ENCODE measurements around the gene PEG3.

Gene PEG3

GRCh38 chr19:56840451-56841192 lies at the start of gene PEG3, which contains the start of gene ZIM2:
Gene PEG3, minus strand, starts transcription at chr19:56840726. Its CDS starts 16,071 bp downstream, at chr19:56824655.
Gene ZIM2, minus strand, starts transcription at chr19:56840726. Its CDS starts 16,449 bp downstream, at chr19:56824277.
- H3K27me3 ChIP-seq (ENCODE audit: control insufficient read depth in 1 of 2, insufficient read depth in 2 of 2, low read length in 2 of 2) = no peaks in the 10 kb centered on the region
- H3K4me3 ChIP-seq (ENCODE audit: low read depth in 1 of 2, low read length in 2 of 2) = peak within 1 kb of the TSS; percentile 58 to 67
- H3K9me3 ChIP-seq (ENCODE audit: low read length) = no peaks in the 10 kb centered on the region
- H3K4me1 ChIP-seq (ENCODE audit: insufficient read depth, low read length) = no peaks in the 10 kb centered on the region
- peak within 1 kb of the TSS; percentile 59 for H3K27ac ChIP-seq (ENCODE audit: low read depth, low read length)
- no peaks in the 10 kb centered on the region for H3K36me3 ChIP-seq (ENCODE audit: insufficient read depth, low read length)
- no peak within 1 kb of the TSS for H3K9ac ChIP-seq (ENCODE audit: low read length)

- no peak overlapping the region for H3K4me3 ChIP-seq (ENCODE audit: low read depth in 1 of 2, low read length in 2 of 2)
These were observed 44.9 kb upstream of the PEG3 start for GRCh38 chr19:56885173-56885985.

GRCh38 chr19:56884441-56884840 lies 43.9 kb upstream of the PEG3 start:
- Histone ChIP-seq H3K27me3 (ENCODE audit: control insufficient read depth in 1 of 2, insufficient read depth in 2 of 2, low read length in 2 of 2) (peaks cover 0 to 4% of the 10 kb centered on the region in 2 donors), H3K4me3 (ENCODE audit: low read depth in 1 of 2, low read length in 2 of 2) (no peak overlapping the region), H3K4me1 (ENCODE audit: insufficient read depth, low read length) (no peaks in the 10 kb centered on the region), H3K36me3 (ENCODE audit: insufficient read depth, low read length) (no peaks in the 10 kb centered on the region), H3K27ac (ENCODE audit: low read depth, low read length) (no peak overlapping the region), H3K9me3 (ENCODE audit: low read length) (no peaks in the 10 kb centered on the region), H3K9ac (ENCODE audit: low read length) (no peak overlapping the region)

More at GRCh38 chr19:56885173-56885985, 44.9 kb upstream of the PEG3 start:
- no peaks in the 10 kb centered on the region for H3K4me1 ChIP-seq (ENCODE audit: insufficient read depth, low read length)
- H3K27me3 ChIP-seq (ENCODE audit: control insufficient read depth in 1 of 2, insufficient read depth in 2 of 2, low read length in 2 of 2) = peaks cover 0 to 4% of the 10 kb centered on the region in 2 donors
- no peaks in the 10 kb centered on the region for H3K9me3 ChIP-seq (ENCODE audit: low read length)
- no peak overlapping the region for H3K9ac ChIP-seq (ENCODE audit: low read length)
- no peaks in the 10 kb centered on the region for H3K36me3 ChIP-seq (ENCODE audit: insufficient read depth, low read length)
- no peak overlapping the region for H3K27ac ChIP-seq (ENCODE audit: low read depth, low read length)

GRCh38 chr19:56880592-56881190 lies 40.2 kb upstream of the PEG3 start:
- H3K9me3 ChIP-seq (ENCODE audit: low read length) = no peaks in the 10 kb centered on the region
- no peak overlapping the region for H3K27ac ChIP-seq (ENCODE audit: low read depth, low read length)
- H3K27me3 ChIP-seq (ENCODE audit: control insufficient read depth in 1 of 2, insufficient read depth in 2 of 2, low read length in 2 of 2) = peaks cover 0 to 4% of the 10 kb centered on the region in 2 donors
- H3K9ac ChIP-seq (ENCODE audit: low read length) = no peak overlapping the region
- H3K4me3 ChIP-seq (ENCODE audit: low read depth in 1 of 2, low read length in 2 of 2) = no peak overlapping the region
- H3K4me1 ChIP-seq (ENCODE audit: insufficient read depth, low read length) = no peaks in the 10 kb centered on the region
- no peaks in the 10 kb centered on the region for H3K36me3 ChIP-seq (ENCODE audit: insufficient read depth, low read length)

DNA sequence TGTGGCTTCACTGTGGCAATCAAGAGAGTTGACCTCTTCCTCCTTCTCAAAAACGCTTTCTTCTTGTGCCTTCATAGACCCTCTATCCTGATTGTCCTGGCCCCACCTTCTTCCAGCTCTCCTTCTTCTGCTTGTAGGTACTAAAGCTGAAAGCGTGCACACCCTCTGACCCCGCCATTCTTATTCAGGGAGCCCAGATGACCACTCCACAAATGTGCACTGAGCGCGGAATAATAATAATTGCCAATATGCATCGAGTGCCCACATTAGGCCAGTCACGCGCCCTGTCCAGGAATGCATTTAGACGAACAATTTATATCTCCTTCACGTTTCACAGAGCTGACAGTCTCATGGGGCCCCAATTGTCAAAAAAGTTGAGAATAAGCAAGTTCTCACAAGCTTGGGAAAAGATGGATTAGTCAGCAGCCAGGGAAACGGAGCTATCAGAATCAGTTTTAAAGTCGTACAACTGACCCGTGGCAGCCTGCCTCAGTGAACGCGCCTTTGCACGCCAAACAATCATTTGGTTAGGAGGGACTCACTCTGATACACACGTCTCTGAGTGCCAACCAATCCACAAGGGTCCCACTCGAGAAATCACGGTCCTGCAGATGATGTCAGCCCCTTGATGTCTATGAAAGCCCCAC lies 36.7 kb upstream of the PEG3 start:
- Histone ChIP-seq H3K36me3 (ENCODE audit: insufficient read depth, low read length) (no peaks in the 10 kb centered on the region), H3K4me1 (ENCODE audit: insufficient read depth, low read length) (peaks cover 6% of the 10 kb centered on the region), H3K27ac (ENCODE audit: low read depth, low read length) (no peak overlapping the region), H3K27me3 (ENCODE audit: control insufficient read depth in 1 of 2, insufficient read depth in 2 of 2, low read length in 2 of 2) (no peaks in the 10 kb centered on the region), H3K9me3 (ENCODE audit: low read length) (no peaks in the 10 kb centered on the region), H3K9ac (ENCODE audit: low read length) (no peak overlapping the region), H3K4me3 (ENCODE audit: low read depth in 1 of 2, low read length in 2 of 2) (no peak overlapping the region)

- Histone ChIP-seq H3K27me3 (ENCODE audit: control insufficient read depth in 1 of 2, insufficient read depth in 2 of 2, low read length in 2 of 2) (no peaks in the 10 kb centered on the region), H3K4me3 (ENCODE audit: low read depth in 1 of 2, low read length in 2 of 2) (no peak overlapping the region)
These were observed 35.2 kb upstream of the PEG3 start for GRCh38 chr19:56875717-56876116.

GRCh38 chr19:56874530-56874929 lies 34.0 kb upstream of the PEG3 start:
- Histone ChIP-seq H3K27me3 (ENCODE audit: control insufficient read depth in 1 of 2, insufficient read depth in 2 of 2, low read length in 2 of 2) (no peaks in the 10 kb centered on the region), H3K4me1 (ENCODE audit: insufficient read depth, low read length) (peaks cover 6% of the 10 kb centered on the region), H3K27ac (ENCODE audit: low read depth, low read length) (no peak overlapping the region), H3K36me3 (ENCODE audit: insufficient read depth, low read length) (no peaks in the 10 kb centered on the region), H3K9ac (ENCODE audit: low read length) (no peak overlapping the region), H3K9me3 (ENCODE audit: low read length) (no peaks in the 10 kb centered on the region), H3K4me3 (ENCODE audit: low read depth in 1 of 2, low read length in 2 of 2) (no peak overlapping the region)

More at GRCh38 chr19:56875717-56876116, 35.2 kb upstream of the PEG3 start:
- no peaks in the 10 kb centered on the region for H3K9me3 ChIP-seq (ENCODE audit: low read length)
- H3K4me1 ChIP-seq (ENCODE audit: insufficient read depth, low read length) = peaks cover 6% of the 10 kb centered on the region
- no peak overlapping the region for H3K27ac ChIP-seq (ENCODE audit: low read depth, low read length)
- no peak overlapping the region for H3K9ac ChIP-seq (ENCODE audit: low read length)
- no peaks in the 10 kb centered on the region for H3K36me3 ChIP-seq (ENCODE audit: insufficient read depth, low read length)

DNA sequence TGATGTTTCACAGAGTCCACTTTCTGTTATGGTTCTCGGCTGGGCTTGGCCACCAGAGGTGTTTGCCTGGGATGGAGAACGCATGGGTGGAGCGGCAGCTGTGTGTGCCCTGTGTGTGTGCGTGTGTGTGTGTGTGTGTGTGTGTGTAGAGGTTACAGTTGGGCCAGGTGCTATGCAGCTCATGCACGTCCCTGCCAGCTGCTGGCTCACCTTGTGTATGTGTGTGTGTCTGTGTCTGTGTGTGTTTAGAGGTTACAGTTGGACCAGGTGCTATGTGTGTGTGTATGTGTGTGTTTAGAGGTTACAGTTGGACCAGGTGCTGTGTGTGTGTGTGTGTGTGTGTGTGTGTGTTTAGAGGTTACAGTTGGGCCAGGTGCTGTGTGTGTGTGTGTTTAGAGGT lies 33.0 kb upstream of the PEG3 start:
- Histone ChIP-seq H3K4me1 (ENCODE audit: insufficient read depth, low read length) (peaks cover 6% of the 10 kb centered on the region), H3K27ac (ENCODE audit: low read depth, low read length) (no peak overlapping the region), H3K9ac (ENCODE audit: low read length) (no peak overlapping the region), H3K4me3 (ENCODE audit: low read depth in 1 of 2, low read length in 2 of 2) (no peak overlapping the region), H3K27me3 (ENCODE audit: control insufficient read depth in 1 of 2, insufficient read depth in 2 of 2, low read length in 2 of 2) (no peaks in the 10 kb centered on the region), H3K36me3 (ENCODE audit: insufficient read depth, low read length) (no peaks in the 10 kb centered on the region), H3K9me3 (ENCODE audit: low read length) (no peaks in the 10 kb centered on the region)

- no peak overlapping the region for H3K27ac ChIP-seq (ENCODE audit: low read depth, low read length)
- no peaks in the 10 kb centered on the region for H3K9me3 ChIP-seq (ENCODE audit: low read length)
- no peaks in the 10 kb centered on the region for H3K36me3 ChIP-seq (ENCODE audit: insufficient read depth, low read length)
- H3K27me3 ChIP-seq (ENCODE audit: control insufficient read depth in 1 of 2, insufficient read depth in 2 of 2, low read length in 2 of 2) = no peaks in the 10 kb centered on the region
- no peak overlapping the region for H3K4me3 ChIP-seq (ENCODE audit: low read depth in 1 of 2, low read length in 2 of 2)
- H3K9ac ChIP-seq (ENCODE audit: low read length) = no peak overlapping the region
- peaks cover 6% of the 10 kb centered on the region for H3K4me1 ChIP-seq (ENCODE audit: insufficient read depth, low read length)
These were observed 29.4 kb upstream of the PEG3 start for GRCh38 chr19:56869886-56870285.

DNA sequence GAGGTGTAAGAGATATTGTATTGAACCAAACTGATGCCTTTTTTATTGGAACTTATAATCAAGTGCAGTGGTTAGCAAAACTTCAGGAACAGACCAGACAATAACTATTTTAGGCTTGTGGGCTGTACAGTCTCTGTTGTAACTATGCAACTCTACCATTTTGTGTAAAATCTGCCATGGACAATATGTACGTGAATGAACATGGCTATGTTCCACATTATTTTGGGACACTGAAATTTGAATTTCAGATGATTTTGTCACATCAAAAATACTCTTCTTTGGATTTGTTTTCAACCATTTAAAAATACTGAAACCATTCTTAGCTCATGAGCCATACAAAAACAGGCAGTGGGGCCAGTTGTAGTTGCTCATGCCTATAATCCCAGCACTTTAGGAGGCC lies 27.9 kb upstream of the PEG3 start:
- Histone ChIP-seq H3K36me3 (ENCODE audit: insufficient read depth, low read length) (no peaks in the 10 kb centered on the region), H3K27me3 (ENCODE audit: control insufficient read depth in 1 of 2, insufficient read depth in 2 of 2, low read length in 2 of 2) (no peaks in the 10 kb centered on the region), H3K9me3 (ENCODE audit: low read length) (no peaks in the 10 kb centered on the region), H3K4me3 (ENCODE audit: low read depth in 1 of 2, low read length in 2 of 2) (no peak overlapping the region), H3K9ac (ENCODE audit: low read length) (no peak overlapping the region), H3K4me1 (ENCODE audit: insufficient read depth, low read length) (peaks cover 2% of the 10 kb centered on the region), H3K27ac (ENCODE audit: low read depth, low read length) (no peak overlapping the region)

GRCh38 chr19:56866538-56866937 lies 26.0 kb upstream of the PEG3 start:
- Histone ChIP-seq H3K9me3 (ENCODE audit: low read length) (no peaks in the 10 kb centered on the region), H3K27me3 (ENCODE audit: control insufficient read depth in 1 of 2, insufficient read depth in 2 of 2, low read length in 2 of 2) (no peaks in the 10 kb centered on the region), H3K4me1 (ENCODE audit: insufficient read depth, low read length) (no peaks in the 10 kb centered on the region), H3K4me3 (ENCODE audit: low read depth in 1 of 2, low read length in 2 of 2) (no peak overlapping the region), H3K36me3 (ENCODE audit: insufficient read depth, low read length) (no peaks in the 10 kb centered on the region), H3K27ac (ENCODE audit: low read depth, low read length) (no peak overlapping the region), H3K9ac (ENCODE audit: low read length) (no peak overlapping the region)

All from muscle layer of colon (tissue), 2 donors.